ENCODE measurements around the gene CARD10.
A peak's percentile ranks its signal among the peaks of the same experiment; 100 is the strongest.
"Not testable (repeated sequence)": the region's sequence is repeated elsewhere in the genome, so short reads cannot be mapped to it uniquely, and the experiment has no call there.

The CARD10 gene

GRCh38 chr22:37527081-37527752 lies 8.0 kb upstream of the CARD10 start:
- DNase-seq (ENCODE audit: low spot score), result not testable (repeated sequence)

- DNase-seq (ENCODE audit: low spot score), result peak; percentile 46
These were observed 7.2 kb upstream of the CARD10 start for GRCh38 chr22:37526376-37526775.

GRCh38 chr22:37525746-37526350 lies 6.6 kb upstream of the CARD10 start:
- no peak for DNase-seq (ENCODE audit: low spot score)

GRCh38 chr22:37525073-37525745 lies 6.0 kb upstream of the CARD10 start:
- DNase-seq (ENCODE audit: low spot score), result peak; percentile 77

GRCh38 chr22:37522482-37522881 lies 3.3 kb upstream of the CARD10 start:
- no peak for DNase-seq (ENCODE audit: low spot score)

GRCh38 chr22:37521236-37521739 lies 2.1 kb upstream of the CARD10 start:
- no peak for DNase-seq (ENCODE audit: low spot score)

GRCh38 chr22:37520776-37521191 lies 1.6 kb upstream of the CARD10 start:
- DNase-seq (ENCODE audit: low spot score), result no peak

GRCh38 chr22:37518509-37519267 lies 527 bp downstream of the CARD10 start:
- DNase-seq (ENCODE audit: low spot score), result no peak

GRCh38 chr22:37517826-37518450 lies 1.3 kb downstream of the CARD10 start:
- no peak for DNase-seq (ENCODE audit: low spot score)

- no peak for DNase-seq (ENCODE audit: low spot score)
These were observed 2.8 kb downstream of the CARD10 start for GRCh38 chr22:37516456-37516855.

GRCh38 chr22:37515901-37516300 lies 3.3 kb downstream of the CARD10 start:
- DNase-seq (ENCODE audit: low spot score), result no peak

GRCh38 chr22:37514526-37515051 lies 4.6 kb downstream of the CARD10 start:
- no peak for DNase-seq (ENCODE audit: low spot score)

- no peak for DNase-seq (ENCODE audit: low spot score)
These were observed 7.7 kb downstream of the CARD10 start for GRCh38 chr22:37511395-37512104.

GRCh38 chr22:37510091-37510490 lies 9.1 kb downstream of the CARD10 start:
- DNase-seq (ENCODE audit: low spot score), result no peak

- no peak for DNase-seq (ENCODE audit: low spot score)
These were observed 10.0 kb downstream of the CARD10 start for GRCh38 chr22:37509059-37509860.

- DNase-seq (ENCODE audit: low spot score), result no peak
These were observed 10.7 kb downstream of the CARD10 start for GRCh38 chr22:37508431-37508992.

- no peak for DNase-seq (ENCODE audit: low spot score)
These were observed 11.5 kb downstream of the CARD10 start for GRCh38 chr22:37507731-37508130.

- no peak for DNase-seq (ENCODE audit: low spot score)
These were observed 13.2 kb downstream of the CARD10 start for GRCh38 chr22:37505989-37506388.

- DNase-seq (ENCODE audit: low spot score), result no peak
These were observed 13.7 kb downstream of the CARD10 start for GRCh38 chr22:37505565-37505964.

GRCh38 chr22:37504964-37505363 lies 14.3 kb downstream of the CARD10 start:
- no peak for DNase-seq (ENCODE audit: low spot score)
